ENCODE results near the gene PRSS27.

PRSS27 gene

DNA sequence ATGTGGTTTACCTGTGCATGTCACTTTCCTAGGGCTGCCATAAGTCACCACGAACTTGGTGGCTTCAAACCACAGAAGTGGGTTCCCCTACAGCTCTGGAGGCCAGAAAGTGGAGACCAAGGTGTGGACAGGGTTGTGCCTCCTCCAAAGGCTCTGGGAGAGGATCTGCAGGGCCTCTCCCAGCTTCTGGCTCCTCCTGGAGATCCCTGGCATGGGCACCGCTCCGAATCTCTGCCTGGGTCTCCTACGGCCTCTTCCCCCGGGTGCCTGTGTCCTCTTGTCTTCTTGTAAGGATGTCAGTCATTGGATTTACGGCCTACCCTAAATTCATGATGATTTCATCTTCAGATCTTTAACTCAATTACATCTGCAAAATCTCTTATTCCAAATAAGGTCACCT is 29.9 kb upstream of the PRSS27 start:
- DNase-seq = no peak

DNA sequence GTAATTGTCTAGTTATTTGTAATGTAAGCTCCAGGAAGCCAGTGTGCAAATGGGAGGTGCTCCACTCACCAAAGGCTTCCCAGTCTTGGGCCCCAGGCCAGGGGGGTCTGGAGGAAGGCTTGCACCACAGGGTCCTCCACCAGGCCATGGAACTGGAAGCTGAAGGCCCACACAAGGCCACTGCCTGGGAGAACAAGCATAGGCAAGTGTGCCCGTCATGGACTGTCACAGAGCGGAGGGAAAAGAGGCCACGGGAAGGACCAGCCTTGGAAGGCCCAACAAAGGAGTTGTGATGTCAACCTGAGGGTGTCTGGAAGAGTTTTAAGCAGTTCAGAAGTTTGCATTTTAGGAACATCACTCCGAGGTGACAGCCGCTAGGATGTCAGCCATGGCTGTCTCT is 29.5 kb upstream of the PRSS27 start:
- DNase-seq = no peak

DNA sequence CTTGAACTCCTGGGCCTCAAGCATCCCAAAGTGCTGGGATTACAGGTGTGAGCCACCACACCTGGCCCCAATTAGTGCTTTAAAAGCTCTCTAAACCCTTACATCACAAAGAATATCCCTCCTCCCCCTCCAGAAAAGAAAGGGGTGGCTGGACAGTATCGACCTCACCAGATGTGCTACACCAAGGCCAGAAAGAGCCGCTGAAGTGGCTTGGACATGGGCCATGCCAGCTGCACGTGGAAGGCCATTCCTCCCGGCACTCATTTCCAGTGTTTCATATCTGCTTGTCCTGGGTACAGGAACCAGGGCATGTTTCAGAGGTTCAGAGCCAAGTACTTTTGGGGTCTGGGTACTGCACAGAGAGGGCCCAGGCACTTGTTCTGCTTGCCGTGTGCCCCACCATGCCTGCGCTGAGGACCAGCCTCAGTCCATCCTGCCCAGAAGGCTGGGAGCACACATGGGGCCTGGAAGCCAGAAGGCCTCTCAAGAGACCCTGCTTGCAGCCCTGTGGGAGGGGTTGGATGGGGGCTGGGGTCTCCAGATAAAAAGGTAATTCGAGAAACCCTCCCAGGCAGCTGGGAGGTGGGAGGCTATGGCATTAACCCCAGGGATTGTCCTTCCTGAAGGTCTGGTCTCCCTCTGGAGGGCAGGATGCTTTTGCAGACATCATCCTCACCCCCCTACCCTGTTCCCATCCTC is 28.9 kb upstream of the PRSS27 start:
- DNase-seq = no peak

DNA sequence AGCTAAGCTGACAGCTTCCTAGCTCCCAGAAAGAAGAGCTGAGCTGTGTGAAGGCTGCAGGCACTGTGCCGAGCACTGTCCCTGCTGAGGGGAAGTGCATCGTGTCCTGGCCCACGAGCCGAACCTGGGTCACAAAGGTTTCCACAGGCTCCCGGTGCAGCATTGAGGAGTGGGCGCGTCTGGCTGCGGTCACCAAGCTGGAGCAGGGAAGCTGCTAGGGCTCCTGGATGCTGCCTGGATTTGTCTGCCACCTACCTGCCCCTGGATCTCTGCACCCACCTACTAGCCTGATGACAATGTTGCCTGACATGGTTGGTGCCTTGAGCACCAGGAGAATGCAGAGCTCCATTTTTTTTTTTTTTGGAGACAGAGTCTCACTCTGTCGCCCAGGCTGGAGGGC is 25.9 kb upstream of the PRSS27 start:
- DNase-seq = no peak

DNA sequence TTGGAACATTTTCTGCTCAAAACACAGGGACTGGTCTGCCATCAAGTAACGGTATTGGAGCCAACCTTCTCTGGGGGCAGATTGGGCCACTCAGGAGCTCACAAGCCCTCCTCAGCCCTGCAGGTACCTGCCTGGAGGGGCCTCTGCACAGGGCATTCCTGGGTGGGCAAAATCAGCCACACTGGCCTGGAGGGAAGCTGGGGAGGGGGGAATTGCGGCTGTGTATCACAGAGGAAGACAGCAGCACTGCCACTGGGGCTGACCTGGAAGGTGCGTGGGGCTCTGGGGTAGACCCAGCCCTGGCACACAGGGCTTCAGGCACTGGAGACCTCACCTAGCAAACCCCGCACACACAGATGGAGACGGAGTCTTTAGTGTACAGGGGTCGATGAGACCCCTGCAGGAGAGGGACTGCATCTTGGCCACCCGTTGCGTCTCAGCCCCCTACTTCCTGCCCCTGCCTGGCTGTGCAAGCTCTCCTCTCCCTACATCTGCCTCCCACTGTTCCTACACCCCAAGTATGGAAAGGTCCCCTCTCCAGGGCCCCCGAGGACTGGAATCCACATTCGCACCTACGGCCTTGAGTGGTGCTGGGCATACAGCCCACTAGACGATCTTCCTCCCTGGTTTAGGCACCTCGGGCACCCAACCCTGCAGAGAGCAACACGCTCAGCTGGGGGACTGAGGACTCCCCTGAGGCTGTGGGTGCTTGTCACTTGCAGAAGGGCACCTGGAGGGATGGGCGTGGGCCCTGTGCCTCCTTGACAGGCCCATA is 25.3 kb upstream of the PRSS27 start:
- DNase-seq = no peak

DNA sequence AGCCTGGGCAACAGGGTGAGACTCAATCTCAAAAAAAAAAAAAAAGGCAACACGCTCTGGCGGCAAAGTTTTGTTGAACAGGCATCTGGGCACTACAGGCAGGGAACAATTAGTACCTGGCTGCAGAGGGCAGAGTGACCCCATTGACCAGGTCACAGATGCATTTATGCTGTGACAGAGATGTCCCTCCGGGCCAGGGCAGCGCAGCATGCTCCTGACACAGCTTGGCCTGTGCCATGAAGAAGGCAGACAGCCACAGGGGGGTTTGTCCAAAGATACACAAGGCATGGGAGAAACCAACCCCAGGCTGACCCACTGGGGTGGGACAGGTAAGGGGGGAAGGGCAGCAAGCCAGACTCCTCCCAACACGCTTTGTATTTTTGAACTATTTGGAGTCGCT is 24.7 kb upstream of the PRSS27 start:
- DNase-seq = no peak

DNA sequence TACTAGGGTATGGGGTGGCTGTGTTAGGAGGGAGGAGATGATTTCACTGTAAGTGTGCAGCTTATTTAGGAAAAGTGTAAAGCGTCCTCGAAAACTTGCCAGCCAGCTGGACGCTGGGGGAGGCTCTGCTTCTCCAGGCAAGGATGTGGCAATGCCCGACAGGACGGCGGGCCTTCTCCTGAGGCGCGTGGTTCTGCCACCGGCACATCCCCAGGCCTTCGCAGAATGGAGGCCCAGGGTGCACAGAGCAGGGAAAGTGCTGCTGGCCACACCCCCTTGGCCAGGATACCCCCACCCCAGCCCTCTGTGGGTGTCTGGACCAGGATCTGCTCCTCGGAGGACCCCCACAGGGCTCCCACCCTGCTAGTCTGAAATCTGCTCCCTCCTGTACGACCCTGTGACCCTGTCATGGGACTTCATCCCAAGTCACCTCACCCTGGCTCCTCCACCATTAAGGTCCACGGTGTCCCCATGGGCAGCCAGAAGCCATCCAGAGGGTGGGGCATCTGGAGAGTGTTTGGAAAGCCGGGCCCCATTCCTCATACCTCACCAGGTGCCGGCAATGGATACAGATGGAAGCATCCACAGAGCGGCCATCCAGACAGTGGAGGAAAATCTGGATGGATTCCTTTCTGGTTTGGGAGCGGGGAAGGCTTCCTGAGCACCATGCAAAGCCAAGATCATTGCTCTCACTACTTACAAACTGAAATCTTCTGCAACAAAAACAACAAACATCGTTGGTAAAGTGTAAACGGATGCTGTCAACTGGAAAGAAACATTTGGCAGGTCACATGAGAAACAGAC is 23.2 kb upstream of the PRSS27 start:
- DNase-seq = no peak

DNA sequence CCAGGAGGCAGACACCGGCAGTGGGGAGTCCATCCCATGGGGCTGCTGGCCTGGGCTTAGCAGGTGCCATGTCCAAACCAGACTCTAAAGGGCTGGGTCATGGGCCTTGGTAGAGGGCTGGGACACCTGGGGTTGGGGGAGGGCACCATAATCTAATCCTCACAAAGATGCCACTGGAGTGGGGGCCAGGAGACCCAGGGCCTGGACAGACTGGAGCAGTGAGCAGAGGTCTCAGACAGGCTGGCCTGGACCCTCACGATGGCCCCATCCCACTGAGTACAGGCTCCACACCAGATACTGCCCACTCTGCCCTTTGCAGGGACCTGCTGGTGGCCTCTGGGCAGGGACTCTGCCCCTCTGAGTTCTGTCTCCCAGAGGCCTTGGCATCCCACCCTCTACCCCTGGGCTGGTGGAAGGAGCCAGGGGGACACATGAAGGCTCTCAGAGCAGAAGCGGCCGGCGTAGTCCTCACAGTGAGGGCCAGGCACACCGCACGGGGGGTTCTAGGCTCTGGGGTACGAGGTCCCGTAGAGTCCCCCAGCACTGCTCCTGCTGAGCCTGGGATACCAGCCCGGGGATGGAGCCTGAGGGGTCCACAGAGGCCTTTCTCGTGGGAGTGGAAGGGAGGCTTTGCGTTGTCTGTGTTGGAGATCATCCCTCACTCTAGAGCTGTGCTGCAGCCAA is 22.4 kb upstream of the PRSS27 start:
- no peak for DNase-seq

DNA sequence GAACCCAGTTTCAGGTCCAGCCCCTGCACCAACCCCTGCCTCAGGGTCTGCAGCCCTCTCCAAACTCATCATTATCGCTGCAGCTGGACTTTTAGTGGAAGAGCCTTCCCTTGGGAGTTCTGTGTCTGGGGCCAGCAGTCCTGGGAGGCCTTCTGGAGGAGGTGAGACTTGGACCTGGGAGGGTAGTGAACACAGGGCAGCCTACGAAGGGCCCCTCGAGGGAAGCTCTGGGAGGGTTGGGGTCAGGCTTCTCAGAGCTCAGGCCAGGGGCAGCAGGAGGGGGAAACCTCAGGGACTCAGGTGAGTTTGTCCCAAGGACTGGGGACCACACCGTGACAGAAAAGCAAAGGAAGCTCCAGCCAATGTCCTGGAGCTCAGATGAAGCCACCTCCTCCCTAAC is 21.1 kb upstream of the PRSS27 start:
- no peak for DNase-seq

DNA sequence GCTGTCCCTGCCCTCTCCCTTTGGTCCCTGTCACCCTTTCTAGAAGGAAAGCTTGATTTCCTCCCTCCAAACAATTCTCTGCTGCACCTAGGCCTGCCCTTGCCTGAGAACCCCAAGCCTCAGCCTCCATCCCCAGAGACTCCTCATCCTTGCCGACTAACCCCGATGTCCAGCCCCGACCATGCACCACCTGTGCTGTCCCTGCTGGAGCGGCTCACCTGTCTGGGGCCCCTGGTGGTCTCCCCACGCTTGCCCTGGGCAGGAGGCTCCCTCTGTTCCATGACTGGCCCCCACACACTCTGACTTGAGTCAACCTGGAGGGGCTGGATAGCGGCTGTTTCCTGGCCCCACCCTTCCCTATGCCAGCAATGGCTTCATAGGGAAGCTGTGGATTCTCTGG is 20.5 kb upstream of the PRSS27 start:
- no peak for DNase-seq

DNA sequence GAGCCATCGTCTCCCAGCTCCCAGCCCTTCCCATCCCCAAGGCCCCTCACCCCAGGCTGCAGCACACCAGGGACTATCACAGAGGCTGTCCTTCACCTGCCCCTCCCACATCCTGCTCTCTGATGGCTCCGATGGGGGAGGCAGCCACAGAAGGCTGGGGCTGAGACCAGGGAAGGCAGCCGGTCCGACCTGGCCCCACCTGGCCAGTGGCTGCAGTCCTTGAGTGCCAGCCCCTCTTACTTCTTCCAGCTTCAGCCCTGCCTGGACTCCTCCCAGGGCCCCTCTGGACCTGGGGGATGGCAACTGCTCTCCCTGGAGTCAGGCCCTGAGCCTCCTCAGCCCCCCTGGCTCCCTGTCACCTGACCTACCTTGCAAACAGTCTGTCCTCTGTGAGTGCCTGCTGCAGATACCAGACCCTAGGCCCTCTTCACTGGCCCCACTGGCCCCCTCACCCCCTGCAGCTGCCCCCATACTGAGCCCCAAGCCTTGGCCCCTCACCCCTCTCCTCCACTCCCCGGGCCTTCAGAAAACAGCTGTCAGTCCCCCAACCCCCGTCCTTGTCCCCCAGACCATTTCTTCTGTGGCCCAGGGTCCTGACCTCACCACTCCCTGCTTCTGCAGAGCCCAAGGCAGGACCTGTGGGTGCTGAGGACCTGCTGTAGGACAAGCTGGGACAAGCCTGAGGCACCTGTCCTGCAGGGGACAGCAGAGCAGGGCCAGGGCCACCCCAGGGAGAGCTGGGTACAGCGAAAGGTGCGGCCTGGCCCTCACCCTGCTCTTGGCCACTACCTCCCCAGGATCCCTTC is 19.8 kb upstream of the PRSS27 start:
- DNase-seq = no peak

DNA sequence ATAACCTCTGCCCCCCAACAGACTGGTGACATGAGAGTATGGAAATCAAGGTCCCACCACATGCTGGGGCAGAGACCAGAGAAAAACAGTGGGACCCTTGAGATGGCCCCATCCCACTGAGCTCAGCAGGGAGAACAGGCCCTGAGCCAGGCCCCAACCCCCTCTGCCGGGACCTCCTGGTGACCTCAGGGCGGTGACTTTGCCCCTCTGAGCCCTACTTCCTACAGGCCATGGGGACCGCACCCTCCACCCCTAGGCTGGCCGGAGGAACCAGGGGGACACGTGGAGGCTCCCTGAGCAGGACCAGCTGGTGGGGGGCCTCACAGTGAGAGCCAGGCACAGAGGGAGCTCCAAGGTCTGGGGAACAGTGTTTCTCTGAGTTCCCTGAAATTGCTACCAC is 18.6 kb upstream of the PRSS27 start:
- DNase-seq = no peak

DNA sequence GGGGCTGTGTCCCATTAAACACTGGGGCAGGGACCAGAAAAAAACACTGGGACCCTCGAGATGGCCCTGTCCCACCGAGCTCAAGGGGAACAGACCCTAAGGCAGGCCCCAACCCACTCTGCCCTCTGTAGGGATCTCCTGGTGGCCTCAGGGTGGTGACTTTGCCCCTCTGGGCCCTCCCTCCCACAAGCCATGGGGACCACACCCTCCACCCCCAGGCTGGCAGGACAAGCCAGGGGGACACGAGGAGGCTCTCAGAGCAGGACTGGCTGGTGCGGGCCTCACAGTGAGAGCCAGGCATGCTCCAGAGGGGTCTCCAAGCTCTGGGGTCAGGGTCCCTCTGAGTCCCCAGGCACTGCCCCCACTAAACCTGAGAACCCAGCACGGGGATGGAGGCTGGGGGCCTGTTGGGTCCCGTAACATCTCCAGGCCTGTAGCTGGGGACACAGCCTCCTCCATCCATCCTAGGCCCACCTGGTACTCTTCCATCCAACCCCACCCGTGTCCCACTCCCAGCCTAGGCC is 17.9 kb upstream of the PRSS27 start:
- no peak for DNase-seq

DNA sequence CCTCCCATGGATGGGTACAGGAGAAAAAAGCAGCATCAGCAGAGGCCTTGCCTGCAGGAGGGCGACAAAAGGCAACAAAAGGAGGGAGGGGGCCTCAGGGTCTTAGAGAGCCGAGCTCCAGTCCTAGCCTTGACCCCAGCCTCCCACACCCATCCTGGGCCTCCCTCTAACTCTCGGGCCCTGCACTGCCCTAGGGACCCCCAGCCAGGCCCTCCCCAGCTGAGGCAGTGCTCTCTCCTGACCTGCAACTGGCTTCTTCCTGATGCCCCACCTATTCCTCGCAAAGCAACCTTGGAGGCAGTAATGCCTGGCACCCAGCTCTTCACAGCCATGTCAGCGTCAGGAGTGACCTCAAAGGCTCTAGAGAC is 17.2 kb upstream of the PRSS27 start:
- no peak for DNase-seq

DNA sequence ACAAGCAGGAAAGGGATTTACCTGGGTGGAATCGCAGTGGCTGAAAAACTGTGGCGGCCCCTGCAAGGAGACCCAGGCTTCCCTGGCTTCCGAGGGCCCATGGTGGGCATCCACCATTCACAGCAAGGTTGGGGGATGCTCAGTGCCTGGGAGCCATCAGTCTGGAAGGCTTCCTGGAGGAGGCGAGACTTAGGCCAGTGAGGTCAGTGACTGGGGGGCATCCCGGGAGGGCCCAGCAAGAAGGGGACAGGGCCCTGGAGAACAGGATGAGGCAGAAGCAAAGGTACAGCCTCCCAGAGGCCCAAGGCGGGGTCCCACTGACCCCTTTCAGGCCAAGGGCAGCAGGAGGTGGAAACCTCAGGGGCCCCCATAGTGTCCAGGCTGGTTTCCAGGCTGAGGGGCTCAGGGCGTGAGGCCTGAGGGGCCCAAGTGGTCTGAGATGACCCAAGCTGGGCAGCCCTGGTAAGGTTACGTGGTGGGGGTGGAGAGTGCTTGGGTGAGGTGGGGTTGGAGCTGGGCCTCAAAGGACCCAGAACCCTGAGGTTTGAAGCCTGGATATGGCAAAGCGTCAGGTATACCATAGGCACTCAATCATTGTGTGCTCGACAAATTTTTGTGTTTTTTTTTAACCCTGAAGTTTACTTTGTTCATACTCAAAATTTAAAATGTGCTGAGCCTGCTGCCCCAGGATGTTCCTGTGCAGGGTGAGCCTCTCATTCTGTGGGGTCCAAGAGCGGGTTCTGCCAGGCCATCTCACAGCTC is 16.6 kb upstream of the PRSS27 start:
- no peak for DNase-seq

DNA sequence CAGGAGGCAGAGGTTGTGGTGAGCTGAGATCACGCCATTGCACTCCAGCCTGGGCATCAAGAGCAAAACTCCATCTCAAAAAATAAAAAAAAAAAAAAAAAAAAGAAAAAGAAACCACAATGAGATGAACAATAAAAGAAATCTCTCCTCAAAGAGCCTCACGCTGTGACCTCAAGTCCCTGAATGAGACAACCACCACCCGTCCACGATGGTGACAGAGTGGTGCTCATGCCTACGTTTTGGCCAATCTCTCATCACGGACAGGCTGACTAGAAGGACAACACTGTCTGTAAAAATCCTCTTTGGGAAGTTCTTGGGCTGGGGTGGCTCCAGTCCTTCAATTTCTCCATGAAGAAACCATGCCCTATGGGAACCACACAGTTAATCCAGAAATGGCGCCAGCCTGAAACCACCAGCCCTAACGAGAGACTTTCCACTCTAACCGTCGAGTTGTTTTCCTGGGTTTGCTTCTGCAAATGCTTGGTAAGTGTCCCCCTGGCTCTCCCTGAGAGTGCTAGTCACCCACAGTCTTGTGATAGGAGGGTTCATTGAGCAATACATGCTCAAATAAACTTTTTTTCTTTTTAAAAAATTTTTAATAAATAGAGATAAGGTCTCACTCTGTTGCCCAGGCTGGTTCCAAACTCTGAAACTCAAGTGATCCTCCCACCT is 15.0 kb upstream of the PRSS27 start:
- no peak for DNase-seq

DNA sequence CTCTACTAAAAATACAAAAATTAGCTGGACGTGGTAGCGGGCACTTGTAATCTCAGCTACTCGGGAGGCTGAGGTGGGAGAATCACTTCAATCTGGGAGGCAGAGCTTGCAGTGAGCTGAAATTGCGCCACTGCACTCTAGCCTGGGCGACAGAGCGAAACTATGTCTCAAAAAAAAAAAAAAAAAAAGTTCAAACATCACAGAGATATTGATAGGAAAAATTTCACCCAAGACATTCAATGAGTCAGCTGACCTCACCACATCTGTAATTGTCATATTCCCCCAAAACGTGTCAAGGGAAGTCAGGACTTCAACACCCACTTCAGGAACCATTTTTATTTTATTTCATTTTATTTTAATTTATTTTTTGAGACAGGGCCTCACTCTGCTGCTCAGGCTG is 8.0 kb upstream of the PRSS27 start:
- no peak for DNase-seq

DNA sequence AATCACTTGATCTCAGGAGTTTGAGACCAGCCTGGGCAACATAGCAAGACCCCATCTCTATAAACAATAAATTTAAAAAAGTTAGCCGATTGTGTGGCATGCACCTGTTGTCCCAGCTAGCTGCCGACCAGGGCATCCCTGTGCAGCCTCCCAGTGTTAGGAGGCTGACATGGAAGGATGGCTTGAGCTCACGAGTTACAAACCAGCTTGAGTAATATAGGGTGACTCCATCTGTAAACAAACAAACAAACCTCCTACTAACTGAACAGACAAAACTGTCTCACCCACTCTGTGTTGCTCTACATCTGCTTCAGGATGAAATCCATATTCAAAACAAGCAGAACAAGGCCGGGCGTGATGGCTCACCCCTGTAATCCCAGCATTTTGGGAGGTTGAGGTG is 6.9 kb upstream of the PRSS27 start:
- DNase-seq = no peak

DNA sequence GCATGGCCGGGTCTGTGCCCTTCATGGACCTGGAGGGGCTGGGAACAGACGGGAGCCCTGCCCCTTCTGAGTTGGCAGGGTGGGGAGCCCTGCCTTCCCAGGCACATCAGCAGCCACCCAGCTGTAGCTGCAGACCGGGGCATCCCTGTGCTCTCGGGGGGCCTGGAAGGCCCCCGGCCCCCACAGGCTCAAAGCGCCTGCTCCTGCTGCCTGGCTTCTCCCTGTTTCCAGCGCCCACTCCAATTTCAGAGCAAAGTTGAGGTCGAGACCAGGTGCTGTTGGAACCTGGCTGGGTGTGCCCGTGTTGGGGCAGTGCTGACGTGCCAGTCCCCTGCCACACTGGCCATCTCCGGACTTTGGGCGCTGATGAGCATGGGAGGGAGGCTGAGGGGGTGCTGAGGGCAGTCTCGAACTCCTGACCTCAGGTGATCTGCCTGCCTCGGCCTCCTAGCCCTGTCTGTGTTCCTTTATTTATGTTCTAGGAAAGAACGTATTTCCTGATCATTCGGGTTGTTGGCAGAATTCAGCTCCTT is 4.9 kb upstream of the PRSS27 start:
- DNase-seq = no peak

DNA sequence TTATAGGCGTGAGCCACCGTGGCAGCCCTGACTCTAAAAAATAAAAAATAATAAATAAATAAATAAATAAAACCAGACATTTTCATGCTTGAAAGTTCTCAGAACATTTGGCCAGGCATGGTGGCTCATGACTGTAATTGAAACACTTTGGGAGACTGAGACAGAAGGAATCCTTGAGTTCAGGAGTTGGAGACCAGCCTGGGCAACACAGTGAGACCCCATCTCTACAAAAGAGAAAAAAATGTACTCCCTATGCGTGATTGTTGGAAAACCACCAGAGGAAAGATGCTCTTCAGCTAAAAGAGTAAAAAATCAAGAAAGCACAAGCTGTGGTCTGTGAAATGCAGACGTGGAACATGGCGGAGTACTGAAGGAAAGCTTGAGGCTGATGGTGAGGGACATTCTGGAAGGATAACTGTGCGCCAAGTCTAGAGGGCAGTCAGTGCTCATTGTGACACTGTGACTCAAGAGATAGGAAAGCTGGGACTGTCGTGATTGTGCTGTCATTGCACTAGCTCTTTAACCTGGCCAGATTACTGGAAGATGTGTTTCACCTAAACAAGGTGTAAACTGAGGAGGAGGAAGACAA is 4.2 kb upstream of the PRSS27 start:
- no peak for DNase-seq
